ENCODE results near the gene FGFR1OP2.

- TF ChIP-seq ZNF629 (tag by site-specific recombination; IDR thresholded peaks at IDR 0.05) (no peak), ZNF677 (tag by site-specific recombination; IDR thresholded peaks at IDR 0.05) (no peak), CTCF (tag by site-specific recombination; IDR thresholded peaks at IDR 0.05) (no peak), ZBTB49 (tag by site-specific recombination; IDR thresholded peaks at IDR 0.05; ENCODE audit: low read depth) (no peak), ZNF449 (tag by site-specific recombination; IDR thresholded peaks at IDR 0.05) (no peak), ZNF274 (IDR thresholded peaks at IDR 0.05; ENCODE audit: low read length) (no peak), ZNF274 (tag by site-specific recombination; IDR thresholded peaks at IDR 0.05; ENCODE audit: borderline replicate concordance) (no peak), ZNF514 (tag by site-specific recombination; IDR thresholded peaks at IDR 0.05) (no peak), ZBTB10 (tag by site-specific recombination; IDR thresholded peaks at IDR 0.05) (no peak), BCL11B (tag by site-specific recombination; IDR thresholded peaks at IDR 0.05; ENCODE audit: low read depth) (no peak)
Observed at GRCh38 chr12:26906704-26907103, 31.6 kb upstream of the FGFR1OP2 start.
